Spleen (tissue), 11 donors: ENCODE measurements around the gene GNS. TPM values are rescaled to one million over a fixed set of nuclear protein-coding genes. Genes with fewer than 3 reads are reported as not detected.

Source experiments
- DNase-seq: peaks from one replicate; pipeline ENCODE4 v3.0.0-alpha.2; 2020
- H3K27ac ChIP-seq, 8 donors: fragments of 200-600 bp; sonication (generic) in 7 of 8; 1 replicate in 4 of 8; 2 replicates in 4 of 8; pipeline versions ENCODE4 v1.5.0 to v1.8.0; 2016 to 2021; ENCODE audit warnings: inconsistent platforms in 4 of 8, mild to moderate bottlenecking in 4 of 8, moderate library complexity in 1 of 8
- H3K27me3 ChIP-seq, 7 donors: fragments of 200-600 bp; sonication (generic) in 6 of 7; replicated peaks in 1 of 7; 1 replicate in 4 of 7; 2 replicates in 3 of 7; pipeline versions ENCODE4 v1.5.0 to v1.8.0; 2016 to 2021; ENCODE audit warnings: inconsistent platforms in 3 of 7, mild to moderate bottlenecking in 1 of 7
- H3K36me3 ChIP-seq, 6 donors: fragments of 200-600 bp; sonication (generic) in 5 of 6; 1 replicate in 4 of 6; 2 replicates in 2 of 6; pipeline versions ENCODE4 v1.5.0 to v1.8.0; 2016 to 2021; ENCODE audit warnings: inconsistent platforms in 2 of 6
- H3K4me1 ChIP-seq, 6 donors: fragments of 200-600 bp; sonication (generic) in 5 of 6; 1 replicate in 3 of 6; 2 replicates in 3 of 6; pipeline versions ENCODE4 v1.5.0 to v1.8.0; 2016 to 2021; ENCODE audit warnings: inconsistent platforms in 3 of 6
- H3K4me3 ChIP-seq, 8 donors: fragments of 200-600 bp; sonication (generic) in 7 of 8; 1 replicate in 4 of 8; 2 replicates in 4 of 8; pipeline versions ENCODE4 v1.5.0 to v1.8.0; 2016 to 2021; ENCODE audit warnings: inconsistent platforms in 4 of 8, mild to moderate bottlenecking in 4 of 8, moderate library complexity in 2 of 8
- H3K9me3 ChIP-seq, 8 donors: fragments of 200-600 bp; sonication (generic) in 7 of 8; 1 replicate in 4 of 8; 2 replicates in 4 of 8; pipeline versions ENCODE4 v1.5.0 to v1.8.0; 2016 to 2021; ENCODE audit warnings: inconsistent platforms in 4 of 8
- CTCF ChIP-seq, 11 experiments: fragments of 200-600 bp in 7 of 11; fragments of 450-650 bp in 4 of 11; sonication (generic) in 4 of 11; IDR thresholded peaks in 8 of 11; conservative IDR thresholded peaks in 3 of 11; 1 replicate in 7 of 11; 2 replicates in 4 of 11; pipeline versions ENCODE4 v1.4.0 to v1.8.0; 2016 to 2021; ENCODE audit warnings: antibody characterized with exemption in 11 of 11, inconsistent platforms in 4 of 11, mild to moderate bottlenecking in 1 of 11
- POLR2A ChIP-seq, 3 donors: fragments of 450-650 bp; IDR thresholded peaks; one replicate each; pipeline ENCODE4 v1.5.1; 2017; ENCODE audit warnings: antibody characterized with exemption in 3 of 3, mild to moderate bottlenecking in 1 of 3
- POLR2AphosphoS5 ChIP-seq, 3 donors: sonication (generic); formaldehyde crosslinking; IDR thresholded peaks; one replicate each; pipeline ENCODE4 v1.5.1; 2017; ENCODE audit warnings: antibody characterized with exemption in 3 of 3
- WGBS, 5 donors: extraction: QIAGEN DNeasy Blood & Tissue Kit in 3 of 5; methylation state at CpG; one replicate each; pipeline versions ENCODE4 v1.1.5 to v1.1.7; 2013 to 2018; 5-methylcytosine and 5-hydroxymethylcytosine counted together
- intact Hi-C: fragments of 100-400 bp; cut with DNase I; formaldehyde crosslinking; loops from one replicate; pipeline ENCODE4 v1.15.0; 2023; ENCODE audit warnings: low total_unique reads
- polyA plus RNA-seq, 3 donors: library from polyadenylated mRNA; stranded (reverse); fragments of 200-250 nt; gene quantifications; one replicate each; pipeline ENCODE4 v1.2.1, GENCODE V29; 2013
- total RNA-seq, 7 donors: library from RNA; depleted of rRNA in 3 of 7; stranded (reverse); fragments of >200 nt in 3 of 7; fragmentation: NEBNext Ultra II Directional in 4 of 7; extraction: Animal tissue kit (Norgen Biotek cat#: 25700) in 4 of 7; gene quantifications; one replicate each; pipeline versions ENCODE4 v1.1.0 to v1.2.1, GENCODE V29; 2016 to 2021
- donor health status: healthy with polysubstance abuse.
- donor health status: DM: no; HTN: no; CAD: no; lungs with moderate emphysema.
- donor health status: DM: no; HTN: no; CAD: no.
- donor health status: Bipolar disorder and iron deficiency.
- donor health status: healthy.
- donor health status: DM: no; HTN: no; CAD: no.
- donor health status: DM: yes; HTN: yes; CAD: no.

The GNS gene
- total and polyA plus RNA-seq, 10 donors, result 8.3 to 154 (median 126) TPM

DNA sequence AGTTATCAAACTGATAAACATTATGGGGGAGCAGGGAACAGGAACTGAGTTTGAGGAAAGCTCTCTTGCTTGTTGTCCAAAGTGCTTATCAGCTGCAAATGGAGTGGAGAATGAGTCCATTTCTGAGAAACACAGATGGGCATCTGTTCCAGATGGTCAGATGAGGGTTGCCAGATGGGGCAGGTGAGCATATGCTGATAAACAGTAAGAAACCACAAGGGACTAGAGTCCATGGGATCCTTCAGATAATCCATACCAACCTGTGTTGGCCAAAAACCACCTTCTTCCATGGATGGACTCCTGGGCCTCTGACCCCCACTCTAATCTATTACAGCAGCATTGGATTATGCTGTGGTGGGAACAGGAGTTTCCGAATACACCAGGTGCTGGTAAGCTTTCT, 38.3 kb downstream of the GNS start:
- no peak for TF ChIP-seq POLR2AphosphoS5 (IDR thresholded peaks at IDR 0.05)
- TF ChIP-seq POLR2A (IDR thresholded peaks at IDR 0.05), result no peak
- TF ChIP-seq CTCF (IDR thresholded peaks at IDR 0.05 in 8 of 11, conservative IDR thresholded peaks at IDR 0.05 in 3 of 11), result no peak
- Histone ChIP-seq H3K9me3 (no peaks in the 10 kb centered on the region), H3K4me3 (no peak overlapping the region), H3K27ac (no peak overlapping the region), H3K27me3 (no peaks in the 10 kb centered on the region), H3K36me3 (peaks cover 0 to 100% (median 52%) of the 10 kb centered on the region in 6 donors), H3K4me1 (peaks cover 0 to 30% (median 5%) of the 10 kb centered on the region in 6 donors)
- DNase-seq, result no peak
- intact Hi-C loops, result no loop called here
- whole genome bisulfite sequencing, 5 donors, result 85 to 100% (median 100%) methylated on average over 1 of the region's 1 CpG

DNA sequence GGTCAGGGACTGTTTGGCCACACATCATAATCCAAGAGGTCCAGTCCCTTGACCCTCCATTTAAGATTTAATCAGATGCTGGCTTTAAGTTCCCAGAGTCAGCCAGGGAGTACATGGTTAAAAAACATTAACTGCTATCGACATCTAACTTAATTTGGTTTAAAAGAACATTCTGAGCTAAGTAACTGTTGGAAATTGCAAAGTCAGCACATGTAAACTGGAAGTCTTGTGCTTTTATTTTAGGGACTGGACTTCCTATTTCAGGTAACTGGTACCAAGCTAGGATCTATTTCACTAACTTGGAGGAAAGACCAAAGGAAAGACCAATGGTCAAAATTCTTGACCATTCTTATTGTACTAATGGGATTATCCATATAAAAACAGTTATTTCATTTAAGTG, 40.6 kb downstream of the GNS start:
- 65 to 82% (median 78%) methylated on average over 1 of the region's 1 CpG for WGBS, 5 donors
- Histone ChIP-seq H3K4me1 (peaks cover 0 to 45% (median 9%) of the 10 kb centered on the region in 6 donors), H3K27me3 (no peaks in the 10 kb centered on the region), H3K27ac (peak overlapping the region in 7 of 8 donors; percentile 43 to 80 (median 75)), H3K9me3 (no peaks in the 10 kb centered on the region), H3K4me3 (peak overlapping the region in 1 of 8 donors; percentile 37), H3K36me3 (peaks cover 0 to 100% (median 57%) of the 10 kb centered on the region in 6 donors)
- intact Hi-C loops, result no loop called here
- TF ChIP-seq POLR2AphosphoS5 (IDR thresholded peaks at IDR 0.05), result no peak
- TF ChIP-seq CTCF (IDR thresholded peaks at IDR 0.05 in 8 of 11, conservative IDR thresholded peaks at IDR 0.05 in 3 of 11), result no peak
- no peak for TF ChIP-seq POLR2A (IDR thresholded peaks at IDR 0.05)
- DNase-seq, result no peak

DNA sequence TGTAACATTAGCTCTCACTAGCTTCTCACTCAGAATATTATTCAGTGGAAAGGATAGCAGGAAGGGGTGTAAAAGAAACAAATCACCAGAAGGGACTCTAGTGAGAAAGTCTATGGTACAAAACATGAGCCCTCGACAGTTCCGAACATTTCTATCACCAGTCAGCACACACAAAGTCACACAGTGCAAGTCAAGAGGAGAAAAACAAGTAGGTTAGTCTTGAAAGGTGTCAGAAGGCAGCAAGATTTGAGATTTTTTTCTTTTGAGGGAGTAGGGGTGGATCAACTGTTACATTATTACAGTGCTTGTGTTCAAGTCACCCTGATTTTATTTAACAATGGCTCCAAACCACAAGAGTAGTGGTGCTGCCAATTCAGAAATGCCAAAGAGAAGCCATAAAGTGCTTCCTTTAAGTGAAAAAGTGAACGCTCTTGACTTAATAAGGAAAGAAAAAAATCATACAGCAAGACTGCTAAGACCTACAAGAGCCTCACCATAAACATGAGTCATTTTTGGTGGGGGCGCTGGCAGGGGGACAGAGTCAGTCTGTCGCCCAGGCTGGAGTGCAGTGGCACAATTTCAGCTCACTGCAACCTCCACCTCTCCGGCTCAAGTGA, 42.3 kb downstream of the GNS start:
- intact Hi-C loops, result no loop called here
- Histone ChIP-seq H3K27ac (peak overlapping the region in 2 of 8 donors; percentile 79 to 85), H3K4me3 (no peak overlapping the region), H3K27me3 (no peaks in the 10 kb centered on the region), H3K4me1 (peaks cover 0 to 56% (median 9%) of the 10 kb centered on the region in 6 donors), H3K36me3 (peaks cover 0 to 99% (median 45%) of the 10 kb centered on the region in 6 donors), H3K9me3 (no peaks in the 10 kb centered on the region)
- DNase-seq, result no peak
- TF ChIP-seq CTCF (IDR thresholded peaks at IDR 0.05 in 8 of 11, conservative IDR thresholded peaks at IDR 0.05 in 3 of 11) (no peak), POLR2A (IDR thresholded peaks at IDR 0.05) (no peak), POLR2AphosphoS5 (IDR thresholded peaks at IDR 0.05) (no peak)
- WGBS, 5 donors, result 92 to 95% (median 95%) methylated on average over 6 of the region's 6 CpGs

DNA sequence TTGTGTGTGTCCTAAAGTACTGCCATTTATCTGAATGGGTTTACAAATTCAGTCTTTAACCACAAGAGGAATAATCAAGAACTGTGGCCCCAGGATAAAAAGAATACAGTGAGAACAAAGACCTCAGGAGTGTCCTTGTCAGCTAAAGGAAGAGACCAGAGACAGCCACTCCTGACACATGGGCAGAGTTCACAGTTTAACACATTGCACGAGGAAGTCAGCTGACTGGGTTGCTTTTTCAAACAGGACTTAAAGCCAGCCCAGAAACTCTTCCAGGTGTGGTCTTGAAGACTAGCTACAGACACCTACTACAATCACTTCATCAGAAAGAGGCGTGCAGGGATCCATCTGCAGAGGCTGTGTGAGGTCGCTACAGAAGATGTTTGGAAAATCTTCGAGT, 42.8 kb downstream of the GNS start:
- TF ChIP-seq POLR2AphosphoS5 (IDR thresholded peaks at IDR 0.05) (no peak), CTCF (IDR thresholded peaks at IDR 0.05 in 8 of 11, conservative IDR thresholded peaks at IDR 0.05 in 3 of 11) (no peak), POLR2A (IDR thresholded peaks at IDR 0.05) (no peak)
- peaks cover 0 to 99% (median 40%) of the 10 kb centered on the region in 6 donors for H3K36me3 ChIP-seq
- intact Hi-C loops, result no loop called here

More for the DNA sequence above, 42.8 kb downstream of the GNS start:
- no peak for DNase-seq
- WGBS, 5 donors, result 80 to 84% (median 81%) methylated on average over 4 of the region's 4 CpGs
- Histone ChIP-seq H3K9me3 (no peaks in the 10 kb centered on the region), H3K27me3 (no peaks in the 10 kb centered on the region), H3K4me1 (peaks cover 0 to 56% (median 9%) of the 10 kb centered on the region in 6 donors), H3K27ac (peak overlapping the region in 3 of 8 donors; percentile 16 to 85 (median 79)), H3K4me3 (no peak overlapping the region)
